ENCODE results near the gene CYB5D1.

DNA sequence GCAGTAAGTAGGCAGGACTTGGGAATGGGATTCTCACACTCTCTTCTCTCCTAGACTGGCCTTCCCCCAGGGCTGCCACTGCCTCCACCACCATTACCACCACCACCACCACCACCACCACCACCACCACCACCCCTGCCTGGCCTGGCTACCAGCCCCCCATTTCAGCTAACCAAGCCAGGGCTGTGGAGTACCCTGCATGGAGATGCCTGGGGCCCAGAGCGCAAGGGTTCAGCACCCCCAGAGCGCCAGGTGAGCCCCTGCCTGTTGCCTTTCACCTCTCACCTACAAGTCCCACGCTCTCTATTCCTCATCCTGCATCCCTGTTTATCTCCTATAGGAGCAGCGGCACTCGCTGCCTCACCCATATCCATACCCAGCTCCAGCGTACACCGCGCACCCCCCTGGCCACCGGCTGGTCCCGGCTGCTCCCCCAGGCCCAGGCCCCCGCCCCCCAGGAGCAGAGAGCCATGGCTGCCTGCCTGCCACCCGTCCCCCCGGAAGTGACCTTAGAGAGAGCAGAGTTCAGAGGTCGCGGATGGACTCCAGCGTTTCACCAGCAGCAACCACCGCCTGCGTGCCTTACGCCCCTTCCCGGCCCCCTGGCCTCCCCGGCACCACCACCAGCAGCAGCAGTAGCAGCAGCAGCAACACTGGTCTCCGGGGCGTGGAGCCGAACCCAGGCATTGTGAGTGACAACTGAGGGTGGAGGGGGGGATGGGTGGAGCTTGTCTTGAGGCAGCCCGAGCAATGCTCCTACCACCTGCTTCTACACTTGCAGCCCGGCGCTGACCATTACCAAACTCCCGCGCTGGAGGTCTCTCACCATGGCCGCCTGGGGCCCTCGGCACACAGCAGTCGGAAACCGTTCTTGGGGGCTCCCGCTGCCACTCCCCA is 10.8 kb upstream of the CYB5D1 start:
- no peak for TF ChIP-seq POLR2A (IDR thresholded peaks at IDR 0.05; ENCODE audit: low read depth, low read length)
- no peak for TF ChIP-seq POLR2AphosphoS5 (IDR thresholded peaks at IDR 0.05; ENCODE audit: low read depth, low read length)
- no peak for TF ChIP-seq TAF1 (IDR thresholded peaks at IDR 0.05; ENCODE audit: borderline replicate concordance, low read depth, low read length)

Data from GM12892 (cell line).